GM23338 (cell line): ENCODE data around the gene DSG4.

ENCODE experiments used
- CREB1 ChIP-seq: fragments of 250-450 bp; sonication (Bioruptor Pico); IDR thresholded peaks from 2 replicates; pipeline ENCODE4 v1.5.0; 2020; ENCODE audit warnings: low read depth, mild to moderate bottlenecking, moderate library complexity
- EZH2 ChIP-seq: fragments of 200-600 bp; sonication (generic); IDR thresholded peaks from one replicate; pipeline ENCODE4 v1.8.0; 2017; ENCODE audit warnings: antibody characterized with exemption, mild to moderate bottlenecking, low read depth; ENCODE audit not compliant: unreplicated experiment
- EZH2phosphoT487 ChIP-seq: fragments of 200-600 bp; sonication (generic); IDR thresholded peaks from one replicate; pipeline ENCODE4 v1.8.1; 2018; ENCODE audit warnings: antibody characterized with exemption; ENCODE audit not compliant: unreplicated experiment
- ZNF331 ChIP-seq: fragments of 250-450 bp; sonication (Bioruptor Pico); IDR thresholded peaks from 2 replicates; pipeline ENCODE4 v1.5.0; 2020; ENCODE audit warnings: low read depth, mild to moderate bottlenecking, moderate library complexity
- TF ChIP-seq, protein P1 (sequence below), 2 experiments: fragments of 200-600 bp in 1 of 2; sonication (generic) in 1 of 2; conservative IDR thresholded peaks; 2 replicates each; pipeline versions ENCODE4 v1.5.1 to v1.6.1; 2016 to 2017; ENCODE audit warnings: antibody characterized with exemption in 2 of 2, low read depth in 2 of 2, mild to moderate bottlenecking in 2 of 2, moderate library complexity in 1 of 2
- TF ChIP-seq, protein P2 (sequence below): IDR thresholded peaks from one replicate; pipeline ENCODE4 v1.6.1; 2018; ENCODE audit warnings: antibody characterized with exemption; ENCODE audit not compliant: unreplicated experiment

DNA sequence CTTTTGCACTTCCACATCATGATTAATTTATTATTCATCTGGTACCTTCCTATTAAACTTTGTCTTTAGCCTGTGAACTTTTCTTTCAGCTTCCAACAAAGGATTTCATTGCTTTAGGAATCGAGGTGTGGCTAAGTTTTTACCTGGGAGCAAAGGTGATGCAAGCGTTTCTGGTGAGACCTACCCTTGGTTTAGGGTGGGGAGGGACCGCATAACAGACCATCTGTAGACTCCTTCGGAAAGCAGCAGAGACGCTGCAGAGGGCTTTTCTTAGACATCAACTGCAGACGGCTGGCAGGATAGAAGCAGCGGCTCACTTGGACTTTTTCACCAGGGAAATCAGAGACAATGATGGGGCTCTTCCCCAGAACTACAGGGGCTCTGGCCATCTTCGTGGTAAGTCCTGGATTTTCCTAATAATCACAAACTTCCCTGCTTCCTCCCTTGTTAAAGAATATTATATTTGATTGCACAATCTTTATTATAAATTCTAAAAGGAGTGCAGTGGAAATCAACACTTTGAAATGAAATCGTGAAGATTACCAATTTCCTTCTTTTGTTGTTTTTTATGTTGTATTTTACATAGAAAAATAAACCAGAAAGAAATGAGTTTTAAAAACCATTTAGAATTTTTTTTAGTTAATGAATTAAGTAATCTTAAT is 71.1 kb downstream of the DSG4 start, which contains the start of gene DSG3:
- TF ChIP-seq, protein P1, sequence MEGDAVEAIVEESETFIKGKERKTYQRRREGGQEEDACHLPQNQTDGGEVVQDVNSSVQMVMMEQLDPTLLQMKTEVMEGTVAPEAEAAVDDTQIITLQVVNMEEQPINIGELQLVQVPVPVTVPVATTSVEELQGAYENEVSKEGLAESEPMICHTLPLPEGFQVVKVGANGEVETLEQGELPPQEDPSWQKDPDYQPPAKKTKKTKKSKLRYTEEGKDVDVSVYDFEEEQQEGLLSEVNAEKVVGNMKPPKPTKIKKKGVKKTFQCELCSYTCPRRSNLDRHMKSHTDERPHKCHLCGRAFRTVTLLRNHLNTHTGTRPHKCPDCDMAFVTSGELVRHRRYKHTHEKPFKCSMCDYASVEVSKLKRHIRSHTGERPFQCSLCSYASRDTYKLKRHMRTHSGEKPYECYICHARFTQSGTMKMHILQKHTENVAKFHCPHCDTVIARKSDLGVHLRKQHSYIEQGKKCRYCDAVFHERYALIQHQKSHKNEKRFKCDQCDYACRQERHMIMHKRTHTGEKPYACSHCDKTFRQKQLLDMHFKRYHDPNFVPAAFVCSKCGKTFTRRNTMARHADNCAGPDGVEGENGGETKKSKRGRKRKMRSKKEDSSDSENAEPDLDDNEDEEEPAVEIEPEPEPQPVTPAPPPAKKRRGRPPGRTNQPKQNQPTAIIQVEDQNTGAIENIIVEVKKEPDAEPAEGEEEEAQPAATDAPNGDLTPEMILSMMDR (conservative IDR thresholded peaks at IDR 0.05; ENCODE audit: low read depth in 2 of 2) = no peak
- no peak for TF ChIP-seq EZH2phosphoT487
- TF ChIP-seq, protein P2, sequence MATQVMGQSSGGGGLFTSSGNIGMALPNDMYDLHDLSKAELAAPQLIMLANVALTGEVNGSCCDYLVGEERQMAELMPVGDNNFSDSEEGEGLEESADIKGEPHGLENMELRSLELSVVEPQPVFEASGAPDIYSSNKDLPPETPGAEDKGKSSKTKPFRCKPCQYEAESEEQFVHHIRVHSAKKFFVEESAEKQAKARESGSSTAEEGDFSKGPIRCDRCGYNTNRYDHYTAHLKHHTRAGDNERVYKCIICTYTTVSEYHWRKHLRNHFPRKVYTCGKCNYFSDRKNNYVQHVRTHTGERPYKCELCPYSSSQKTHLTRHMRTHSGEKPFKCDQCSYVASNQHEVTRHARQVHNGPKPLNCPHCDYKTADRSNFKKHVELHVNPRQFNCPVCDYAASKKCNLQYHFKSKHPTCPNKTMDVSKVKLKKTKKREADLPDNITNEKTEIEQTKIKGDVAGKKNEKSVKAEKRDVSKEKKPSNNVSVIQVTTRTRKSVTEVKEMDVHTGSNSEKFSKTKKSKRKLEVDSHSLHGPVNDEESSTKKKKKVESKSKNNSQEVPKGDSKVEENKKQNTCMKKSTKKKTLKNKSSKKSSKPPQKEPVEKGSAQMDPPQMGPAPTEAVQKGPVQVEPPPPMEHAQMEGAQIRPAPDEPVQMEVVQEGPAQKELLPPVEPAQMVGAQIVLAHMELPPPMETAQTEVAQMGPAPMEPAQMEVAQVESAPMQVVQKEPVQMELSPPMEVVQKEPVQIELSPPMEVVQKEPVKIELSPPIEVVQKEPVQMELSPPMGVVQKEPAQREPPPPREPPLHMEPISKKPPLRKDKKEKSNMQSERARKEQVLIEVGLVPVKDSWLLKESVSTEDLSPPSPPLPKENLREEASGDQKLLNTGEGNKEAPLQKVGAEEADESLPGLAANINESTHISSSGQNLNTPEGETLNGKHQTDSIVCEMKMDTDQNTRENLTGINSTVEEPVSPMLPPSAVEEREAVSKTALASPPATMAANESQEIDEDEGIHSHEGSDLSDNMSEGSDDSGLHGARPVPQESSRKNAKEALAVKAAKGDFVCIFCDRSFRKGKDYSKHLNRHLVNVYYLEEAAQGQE = no peak
- TF ChIP-seq ZNF331 = no peak
- TF ChIP-seq EZH2 = no peak
- no peak for TF ChIP-seq CREB1 (CRISPR knock-in tag)
